ENCODE measurements around the gene SH3GL3.

SH3GL3 gene

DNA sequence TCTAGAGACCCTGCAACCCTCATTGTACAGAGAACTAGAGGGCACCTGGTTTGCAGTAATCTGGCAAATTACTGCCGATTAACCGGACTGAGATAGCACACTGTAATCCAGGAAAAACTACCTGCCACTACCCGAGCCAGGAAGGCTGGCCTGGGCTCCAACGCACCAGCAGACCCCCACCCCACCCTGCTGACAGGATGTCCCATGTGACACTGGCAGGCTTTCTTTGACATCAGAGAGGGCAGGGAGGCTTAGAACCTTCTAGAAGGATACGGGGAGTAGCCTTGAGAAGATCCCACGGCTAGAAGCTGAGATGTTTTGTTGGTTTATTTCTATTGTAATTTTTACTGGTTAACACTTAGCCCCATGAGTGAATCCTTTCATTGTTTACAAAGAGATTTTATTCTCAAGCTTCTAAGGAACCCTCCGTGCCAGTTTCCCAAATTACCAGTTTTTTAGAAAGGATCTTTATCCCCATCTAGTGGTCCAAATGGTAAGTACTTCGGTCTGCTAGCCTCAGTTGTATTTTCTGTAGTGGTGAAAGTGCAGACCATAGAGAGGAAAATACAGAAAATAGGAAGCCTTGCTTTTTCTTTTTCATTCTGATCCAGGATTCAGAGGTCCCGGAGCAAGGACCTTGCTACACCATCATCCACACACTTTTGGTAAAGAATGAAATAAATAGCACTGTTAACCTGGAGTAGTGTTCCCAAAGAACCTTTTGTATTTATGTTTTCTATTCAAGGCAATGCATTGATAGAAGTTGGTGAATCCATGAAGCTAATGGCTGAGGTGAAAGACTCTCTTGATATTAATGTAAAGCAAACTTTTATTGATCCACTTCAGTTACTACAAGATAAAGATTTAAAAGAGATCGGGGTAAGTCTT lies 124.9 kb downstream of the SH3GL3 start:
- no peak for DNase-seq

DNA sequence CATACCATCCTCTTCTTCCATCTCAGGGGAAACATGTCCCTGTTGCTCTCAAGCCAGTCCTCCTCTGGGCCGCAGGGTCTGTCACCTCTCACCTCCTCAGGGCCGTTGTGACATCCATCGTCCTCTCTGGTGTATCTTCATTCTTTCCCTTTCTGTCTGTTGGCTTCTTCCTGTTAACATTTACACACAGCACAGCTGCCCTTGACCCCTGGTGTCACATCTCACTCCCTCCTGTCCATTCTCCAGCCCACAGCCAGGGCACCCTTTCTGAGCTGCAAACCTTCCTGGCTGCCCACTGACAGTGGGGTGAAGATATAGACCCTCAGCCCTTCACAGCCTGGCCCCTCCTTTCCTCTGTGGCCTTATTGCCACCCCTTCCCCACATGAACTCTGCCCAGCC lies 127.2 kb downstream of the SH3GL3 start:
- DNase-seq = no peak

DNA sequence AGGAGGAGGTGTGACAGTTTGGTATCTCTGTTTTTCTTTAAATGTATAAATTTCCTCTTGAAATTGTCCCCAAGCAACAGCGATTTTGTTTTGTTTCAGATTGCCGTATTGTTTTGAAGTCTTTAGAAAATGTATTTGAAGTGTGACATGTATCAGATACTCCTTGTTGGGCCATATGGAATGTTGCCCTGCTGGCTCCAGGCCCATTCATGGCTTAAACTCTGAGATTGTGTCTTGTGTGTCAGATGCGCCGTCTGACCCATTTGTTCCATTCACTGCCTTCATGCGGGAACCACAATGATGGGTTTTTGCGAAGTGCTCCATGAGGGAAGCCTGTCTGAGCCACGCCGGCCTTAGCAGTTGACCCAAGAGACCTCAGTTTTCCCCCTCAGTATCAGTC lies 131.6 kb downstream of the SH3GL3 start:
- DNase-seq = no peak

DNA sequence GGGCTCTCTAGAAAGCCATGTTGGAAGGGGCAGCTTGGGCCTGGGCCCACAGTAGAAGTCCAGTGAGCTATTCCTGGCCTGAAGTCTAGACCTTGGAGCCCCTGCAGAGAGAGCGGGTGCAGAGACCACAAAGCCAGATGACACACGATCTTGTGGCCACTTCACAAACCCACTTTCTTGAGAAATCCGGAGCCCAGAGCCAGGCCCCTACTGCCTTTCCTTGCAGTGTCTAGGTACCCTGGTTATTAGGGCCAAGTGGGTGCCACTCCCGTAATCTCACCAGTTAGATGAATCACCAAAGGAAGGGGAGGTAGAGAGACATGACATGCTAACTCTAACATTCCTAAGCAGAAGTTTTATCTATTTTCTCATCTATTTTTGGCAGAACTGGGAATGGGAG lies 134.2 kb downstream of the SH3GL3 start:
- no peak for DNase-seq

DNA sequence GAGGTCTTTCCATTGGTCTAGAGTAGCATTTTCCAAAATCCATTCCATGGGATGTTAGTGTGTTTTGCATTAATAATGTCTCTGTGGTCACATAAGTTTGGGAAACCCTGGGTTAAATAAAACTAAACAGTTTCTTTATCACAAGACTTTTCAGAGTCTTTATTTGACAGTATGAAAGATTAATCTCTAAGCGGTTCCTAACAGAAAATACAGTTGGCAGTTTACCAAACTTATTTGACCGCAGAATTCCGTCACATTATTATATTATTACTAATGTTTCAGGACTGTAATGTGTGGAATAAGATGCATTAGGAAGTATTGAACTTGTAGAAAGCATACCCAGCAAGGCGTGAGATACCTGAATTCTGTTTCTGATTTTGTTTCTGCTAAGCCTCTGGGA lies 135.2 kb downstream of the SH3GL3 start:
- no peak for DNase-seq

DNA sequence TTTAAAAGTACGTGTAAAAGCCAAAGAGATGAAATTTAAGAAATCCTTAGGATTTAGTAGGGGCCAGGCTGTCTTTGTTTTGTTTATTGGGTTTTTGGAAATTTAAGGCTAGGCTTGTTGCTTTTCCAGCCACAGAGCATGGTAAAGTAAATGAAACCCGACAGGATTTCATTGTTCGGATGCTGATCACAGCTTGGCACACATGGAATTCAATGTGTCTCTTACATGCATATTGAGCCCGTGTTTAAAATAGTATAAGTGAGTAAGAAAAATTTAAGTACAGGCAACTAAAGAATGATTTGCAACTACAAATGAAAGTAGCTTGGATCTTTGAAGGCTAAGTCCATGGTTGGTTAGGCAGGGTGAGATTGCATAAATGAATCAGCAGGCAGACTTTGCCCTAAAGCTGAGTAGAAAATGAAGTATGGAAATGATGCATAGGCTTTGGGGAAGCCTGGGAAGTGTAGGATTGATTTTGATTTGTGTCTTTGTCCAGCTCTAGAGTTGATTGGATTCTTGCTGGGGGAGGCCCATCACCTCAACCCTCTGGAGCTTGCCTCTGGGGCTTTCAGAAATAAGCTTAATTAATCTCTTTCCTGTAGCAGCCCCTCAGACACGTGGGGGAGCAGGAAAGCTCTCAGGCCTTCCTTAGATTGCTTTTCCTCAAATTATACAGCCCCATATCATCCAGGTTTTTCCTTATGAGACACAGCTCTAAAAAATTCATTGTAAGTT lies 138.6 kb downstream of the SH3GL3 start:
- no peak for DNase-seq

- DNase-seq = no peak
These were observed 139.9 kb downstream of the SH3GL3 start for GRCh38 chr15:83587091-83587490.

DNA sequence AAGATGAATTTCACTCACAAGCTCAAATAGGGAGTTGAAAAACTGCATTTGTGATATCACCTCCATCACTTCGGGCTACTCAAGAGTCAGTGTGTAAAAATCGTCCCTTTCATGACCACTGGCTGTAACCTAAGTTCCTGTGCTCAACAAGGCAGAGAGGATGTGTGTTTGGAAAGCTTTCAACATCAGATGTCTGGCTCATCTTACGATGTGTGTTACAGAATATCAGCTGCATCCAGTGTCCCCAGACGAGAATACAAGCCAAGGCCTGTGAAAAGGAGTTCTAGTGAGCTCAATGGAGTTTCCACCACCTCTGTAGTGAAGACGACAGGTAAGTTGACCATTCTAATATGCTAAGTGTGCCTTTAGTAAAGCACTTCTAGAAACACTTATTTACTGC lies 141.3 kb downstream of the SH3GL3 start:
- DNase-seq = no peak

- DNase-seq = no peak
These were observed 145.4 kb downstream of the SH3GL3 start for GRCh38 chr15:83592370-83593040.

- no peak for DNase-seq
These were observed 148.1 kb downstream of the SH3GL3 start for GRCh38 chr15:83595191-83595590.

- DNase-seq = no peak
These were observed 150.9 kb downstream of the SH3GL3 start for GRCh38 chr15:83598031-83598430.

DNA sequence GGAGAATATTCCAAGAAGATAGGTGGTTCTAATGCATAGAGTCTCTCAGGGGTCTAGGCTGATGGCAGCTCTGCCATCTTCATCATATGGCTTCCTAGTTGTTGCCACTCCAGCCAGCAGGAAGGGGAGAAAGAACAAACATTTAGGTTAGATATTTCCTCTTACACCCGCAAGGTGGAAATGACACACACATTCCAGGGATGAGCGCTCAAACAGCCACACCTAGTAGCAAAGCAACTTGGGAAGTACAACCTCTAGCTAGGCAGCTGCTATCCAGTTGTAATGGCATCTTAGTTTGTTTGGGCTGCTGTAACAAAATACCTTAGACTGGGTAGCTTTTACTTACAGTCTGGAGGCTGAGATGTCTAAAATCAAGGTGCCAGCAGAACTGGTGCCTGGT lies 154.9 kb downstream of the SH3GL3 start:
- DNase-seq = no peak

DNA sequence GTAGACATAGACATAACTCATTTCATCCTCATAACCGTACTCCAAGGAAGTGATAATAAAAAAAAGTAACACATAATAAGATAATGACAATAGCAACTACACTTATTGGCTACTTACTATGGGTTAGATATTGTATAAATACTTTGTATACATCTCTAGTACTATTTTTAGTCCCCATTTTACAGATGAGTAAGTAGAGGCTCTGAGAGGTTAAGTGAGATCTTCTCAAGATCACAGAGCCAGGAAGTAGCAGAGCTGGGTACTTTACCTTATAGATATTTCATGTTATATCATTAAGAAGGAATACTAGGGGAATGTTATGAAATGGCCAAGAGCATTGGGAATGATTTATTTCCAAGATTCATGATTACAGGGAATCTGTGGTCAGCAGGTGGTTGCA lies 157.4 kb downstream of the SH3GL3 start:
- DNase-seq = no peak

- no peak for DNase-seq
These were observed 158.2 kb downstream of the SH3GL3 start for GRCh38 chr15:83605111-83605945.

- no peak for DNase-seq
These were observed 163.0 kb downstream of the SH3GL3 start for GRCh38 chr15:83610132-83610531.

DNA sequence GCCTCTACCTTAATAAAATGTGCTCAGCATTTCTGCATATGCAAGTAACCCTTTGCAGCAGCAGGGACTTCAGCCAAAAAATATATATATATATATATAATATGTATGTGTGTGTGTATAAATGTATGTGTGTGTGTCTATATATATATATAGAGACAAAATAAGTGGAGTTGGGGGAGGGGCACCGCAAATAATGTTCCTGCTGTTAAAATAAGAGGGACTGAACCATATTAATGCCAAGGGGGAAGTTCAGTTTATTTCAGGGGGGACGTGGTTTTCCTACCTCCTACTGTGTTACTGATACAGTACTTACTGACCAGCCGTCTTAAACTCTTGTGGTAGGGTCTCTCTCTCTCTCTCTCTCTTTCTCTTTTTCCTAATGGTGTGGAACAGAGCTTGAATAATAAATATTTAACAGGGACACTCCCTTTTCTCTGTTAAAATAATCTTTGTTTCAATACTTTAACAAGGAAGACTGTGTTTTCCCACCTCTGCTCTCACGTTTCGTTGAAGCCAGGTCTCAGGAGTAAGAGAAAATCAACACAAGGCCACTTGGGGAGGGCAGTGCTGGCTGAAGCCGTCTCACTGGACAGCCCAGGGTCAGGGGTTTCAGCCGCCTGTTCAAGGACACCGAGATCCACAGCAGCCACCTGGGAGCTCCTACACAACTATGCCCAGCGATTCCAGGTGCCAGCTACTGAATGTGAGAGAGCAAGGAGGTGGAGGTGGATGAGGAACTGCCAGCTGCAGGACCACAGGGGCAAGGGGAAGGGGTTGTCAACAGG lies 164.0 kb downstream of the SH3GL3 start:
- no peak for DNase-seq

DNA sequence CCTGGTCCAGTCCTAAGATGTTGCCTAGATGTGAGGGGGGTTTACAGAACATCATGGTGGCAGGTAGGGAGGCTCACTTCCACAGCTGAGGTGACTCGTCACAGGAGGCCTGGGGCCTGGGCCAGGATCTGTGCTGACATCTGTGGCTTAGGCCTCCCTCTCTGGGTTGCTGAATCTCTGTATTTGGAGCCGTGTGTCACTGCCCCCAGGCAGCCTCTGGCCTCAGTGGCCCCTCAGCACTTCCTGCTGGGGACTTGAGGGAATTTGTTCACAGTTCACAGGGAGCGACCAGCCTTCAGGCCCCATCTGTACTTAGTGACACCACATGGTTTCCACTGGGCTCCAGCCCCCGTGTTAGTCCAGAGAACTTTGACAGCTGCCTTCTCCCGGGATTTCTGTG lies 165.1 kb downstream of the SH3GL3 start:
- no peak for DNase-seq

GRCh38 chr15:83612898-83613635 lies 165.9 kb downstream of the SH3GL3 start:
- no peak for DNase-seq

DNA sequence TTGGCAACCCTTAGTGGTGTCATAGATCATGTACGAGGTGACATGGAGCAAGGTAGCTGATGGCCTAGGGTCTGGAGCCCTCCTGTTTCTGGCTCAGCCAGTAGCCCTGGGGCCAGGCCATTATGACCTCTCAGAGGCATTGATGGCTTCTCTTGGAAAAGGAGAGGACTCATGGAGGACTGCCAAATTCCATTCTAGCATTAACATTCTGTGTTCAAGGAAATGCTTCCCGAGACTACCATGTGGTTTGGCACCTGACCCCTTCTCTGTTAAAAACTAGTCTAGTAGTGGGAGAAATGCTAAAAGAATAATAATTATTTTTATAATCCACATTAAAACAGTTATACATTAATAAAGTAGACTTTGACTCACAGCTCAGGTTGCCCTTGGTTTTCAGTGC lies 166.6 kb downstream of the SH3GL3 start:
- no peak for DNase-seq

- DNase-seq = no peak
These were observed 169.7 kb downstream of the SH3GL3 start for GRCh38 chr15:83616840-83617239.

DNA sequence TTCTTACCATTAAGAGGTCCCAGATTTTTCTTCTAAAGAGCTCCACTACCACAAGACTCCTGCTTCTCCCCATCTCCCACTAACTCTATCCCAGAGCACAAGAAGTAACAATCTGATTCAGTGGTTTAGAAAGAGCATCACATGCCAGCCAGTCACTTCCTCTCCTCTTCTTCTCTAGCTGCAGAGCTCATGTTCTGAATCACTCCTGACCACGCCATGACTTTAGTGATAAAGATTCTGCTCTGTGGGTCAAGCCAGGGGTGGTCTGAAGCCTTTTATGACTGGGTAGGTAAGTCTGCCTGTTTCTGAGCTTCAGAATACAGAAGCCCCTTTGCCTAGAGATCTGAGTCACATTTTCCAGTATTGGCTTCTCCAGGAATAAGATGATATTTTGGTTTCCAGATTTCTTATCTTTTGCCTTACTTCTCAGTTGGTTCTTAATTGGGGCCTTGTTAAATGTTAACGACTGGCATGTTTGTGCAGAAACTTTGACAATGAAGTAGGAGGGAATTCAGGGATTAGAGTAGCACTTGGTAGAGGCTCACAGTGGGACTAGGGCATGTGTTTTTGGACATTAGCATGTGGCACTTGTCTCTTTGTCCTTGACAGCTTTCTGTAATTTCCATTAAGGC lies 179.1 kb downstream of the SH3GL3 start:
- DNase-seq = no peak

Data from activated CD4-positive, CD25-positive, alpha-beta regulatory T cell treated with anti-CD3 and anti-CD28 coated beads, Interleukin-2, amount 50 U/mL, for 72 hours (primary cell).